ENCODE measurements around the gene RBL2. TPM values are rescaled to one million over a fixed set of nuclear protein-coding genes. Genes with fewer than 3 reads are reported as not detected.

Gene RBL2
- polyA plus RNA-seq, 1 experiment, result 37.7 TPM

DNA sequence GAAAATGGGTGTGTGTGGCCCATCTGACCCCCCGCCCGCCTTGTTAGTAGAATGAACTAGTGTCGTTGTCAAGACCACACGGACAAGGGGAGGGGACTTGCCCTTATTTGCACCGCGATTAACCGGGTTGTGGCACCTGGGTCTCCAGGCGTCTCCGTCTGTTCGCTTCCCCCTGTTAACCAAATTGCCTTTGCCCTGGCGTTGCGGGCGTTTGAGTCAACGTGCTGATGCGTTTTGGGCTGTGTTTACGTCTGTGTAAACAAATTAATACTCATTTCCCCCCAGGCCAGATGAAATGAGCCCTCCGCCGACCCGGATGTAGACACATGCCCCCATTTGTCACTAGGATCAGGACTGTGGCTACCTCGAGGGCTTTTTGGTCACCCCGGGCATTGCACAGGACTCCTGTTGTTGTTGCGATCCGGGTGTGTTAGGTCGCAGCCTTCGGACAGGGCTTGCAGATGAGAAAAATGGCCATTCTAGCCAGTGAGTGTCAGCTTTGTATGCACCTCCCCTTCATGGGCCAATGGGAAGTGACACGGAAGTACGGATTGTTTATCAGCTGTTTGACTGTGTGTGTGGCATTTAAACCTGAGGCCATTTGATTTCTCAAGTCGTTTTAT, 906 bp downstream of the RBL2 start:
- TF ChIP-seq, protein P1, sequence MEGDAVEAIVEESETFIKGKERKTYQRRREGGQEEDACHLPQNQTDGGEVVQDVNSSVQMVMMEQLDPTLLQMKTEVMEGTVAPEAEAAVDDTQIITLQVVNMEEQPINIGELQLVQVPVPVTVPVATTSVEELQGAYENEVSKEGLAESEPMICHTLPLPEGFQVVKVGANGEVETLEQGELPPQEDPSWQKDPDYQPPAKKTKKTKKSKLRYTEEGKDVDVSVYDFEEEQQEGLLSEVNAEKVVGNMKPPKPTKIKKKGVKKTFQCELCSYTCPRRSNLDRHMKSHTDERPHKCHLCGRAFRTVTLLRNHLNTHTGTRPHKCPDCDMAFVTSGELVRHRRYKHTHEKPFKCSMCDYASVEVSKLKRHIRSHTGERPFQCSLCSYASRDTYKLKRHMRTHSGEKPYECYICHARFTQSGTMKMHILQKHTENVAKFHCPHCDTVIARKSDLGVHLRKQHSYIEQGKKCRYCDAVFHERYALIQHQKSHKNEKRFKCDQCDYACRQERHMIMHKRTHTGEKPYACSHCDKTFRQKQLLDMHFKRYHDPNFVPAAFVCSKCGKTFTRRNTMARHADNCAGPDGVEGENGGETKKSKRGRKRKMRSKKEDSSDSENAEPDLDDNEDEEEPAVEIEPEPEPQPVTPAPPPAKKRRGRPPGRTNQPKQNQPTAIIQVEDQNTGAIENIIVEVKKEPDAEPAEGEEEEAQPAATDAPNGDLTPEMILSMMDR (IDR thresholded peaks at IDR 0.05; ENCODE audit: insufficient read depth, low read depth, low read length), result no peak
- ChIA-PET CTCF (interaction anchor here (1.1 to 1.9 kb wide), 3 partner anchors 10 to 380 kb away, joined by 3 to 4 read pairs (median 3); partner anchors contain the start of gene CHD9), POLR2A (no interaction called here)
- DNase-seq (ENCODE audit: low read depth), result peak; percentile 54
- H3K36me3 ChIP-seq (ENCODE audit: control insufficient read depth, insufficient read depth, low read length), result no peaks in the 10 kb centered on the region
- no peaks in the 10 kb centered on the region for H3K27me3 ChIP-seq (ENCODE audit: control insufficient read depth, insufficient read depth, low read length)
- H3K4me3 ChIP-seq (ENCODE audit: low read depth, low read length), result peak overlapping the region; percentile 99

DNA sequence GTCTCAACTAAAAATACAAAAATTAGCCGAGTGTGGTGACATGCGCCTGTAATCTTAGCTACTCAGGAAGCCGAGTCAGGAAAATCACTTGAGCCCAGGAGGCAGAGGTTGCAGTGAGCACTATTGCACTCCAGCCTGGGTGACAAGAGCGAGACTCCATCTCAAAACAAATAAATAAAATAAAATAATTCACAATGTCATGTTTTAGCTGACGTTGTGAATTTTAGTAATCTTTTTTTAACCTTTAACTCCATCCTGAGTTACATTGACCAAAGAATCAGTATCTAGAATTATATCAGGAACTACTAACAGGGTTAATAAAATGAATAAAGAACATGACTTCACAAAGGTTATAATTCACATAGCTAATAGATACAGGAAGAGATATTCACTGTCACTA, 5.9 kb downstream of the RBL2 start:
- H3K36me3 ChIP-seq (ENCODE audit: control insufficient read depth, insufficient read depth, low read length), result no peaks in the 10 kb centered on the region
- DNase-seq (ENCODE audit: low read depth), result no peak
- ChIA-PET POLR2A (no interaction called here), CTCF (no interaction called here)
- TF ChIP-seq, protein P1 (IDR thresholded peaks at IDR 0.05; ENCODE audit: insufficient read depth, low read depth, low read length), result no peak
- no peaks in the 10 kb centered on the region for H3K27me3 ChIP-seq (ENCODE audit: control insufficient read depth, insufficient read depth, low read length)
- H3K4me3 ChIP-seq (ENCODE audit: low read depth, low read length), result no peak overlapping the region

DNA sequence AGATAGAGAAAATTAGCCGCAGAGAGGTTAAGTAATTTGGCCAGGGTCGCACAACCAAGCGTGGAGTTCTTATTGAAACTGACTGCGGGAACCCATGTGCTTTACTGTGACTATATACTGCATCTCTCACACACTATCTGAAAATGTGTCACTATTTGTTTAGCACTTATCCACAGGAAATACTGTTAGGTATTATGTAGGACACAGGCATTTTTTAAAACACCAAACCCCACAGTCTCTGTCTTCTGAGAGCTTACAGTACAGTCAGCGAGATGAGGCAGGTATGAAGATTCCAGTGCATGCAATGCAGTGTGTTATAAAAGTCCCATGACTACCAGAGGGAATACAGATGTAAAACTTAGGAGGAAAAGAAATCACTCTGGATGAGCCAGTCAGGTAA, 11.3 kb downstream of the RBL2 start:
- TF ChIP-seq, protein P1 (IDR thresholded peaks at IDR 0.05; ENCODE audit: insufficient read depth, low read depth, low read length), result no peak
- Histone ChIP-seq H3K4me3 (ENCODE audit: low read depth, low read length) (no peak overlapping the region), H3K36me3 (ENCODE audit: control insufficient read depth, insufficient read depth, low read length) (peaks cover 2% of the 10 kb centered on the region; the same call in 1 of the 2 replicates), H3K27me3 (ENCODE audit: control insufficient read depth, insufficient read depth, low read length) (no peaks in the 10 kb centered on the region)
- no peak for DNase-seq (ENCODE audit: low read depth)
- ChIA-PET CTCF (interaction anchor here (1.0 kb wide), 1 partner anchor 10 kb away, joined by 4 read pairs; no protein-coding TSS in a partner anchor), POLR2A (no interaction called here)

DNA sequence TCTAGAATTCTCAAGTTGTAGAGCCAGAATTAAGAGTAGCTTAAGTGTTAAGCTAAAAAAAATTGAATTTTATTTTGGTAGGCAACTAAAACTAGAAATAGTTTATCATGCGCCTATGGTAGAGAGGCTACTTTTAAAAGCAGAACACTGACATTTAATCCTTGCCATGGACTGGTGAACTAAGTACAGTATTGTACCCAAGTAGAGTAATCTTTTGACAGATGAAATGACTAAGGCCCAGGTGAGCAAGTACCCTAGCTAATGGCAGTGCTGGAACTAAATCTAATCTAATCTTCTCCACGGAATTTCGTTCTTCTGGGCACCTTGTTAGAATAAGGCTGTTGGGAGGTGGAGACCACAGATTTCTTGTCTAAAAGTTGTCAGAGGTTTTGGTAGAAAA, 11.8 kb downstream of the RBL2 start:
- CTCF ChIA-PET, result interaction anchor here (1.0 kb wide), 1 partner anchor 10 kb away, joined by 4 read pairs; no protein-coding TSS in a partner anchor
- TF ChIP-seq, protein P1 (IDR thresholded peaks at IDR 0.05; ENCODE audit: insufficient read depth, low read depth, low read length), result no peak
- no peak overlapping the region for H3K4me3 ChIP-seq (ENCODE audit: low read depth, low read length)
- H3K36me3 ChIP-seq (ENCODE audit: control insufficient read depth, insufficient read depth, low read length), result peaks cover 2% of the 10 kb centered on the region; the same call in 1 of the 2 replicates
- DNase-seq (ENCODE audit: low read depth), result no peak
- POLR2A ChIA-PET, result no interaction called here
- H3K27me3 ChIP-seq (ENCODE audit: control insufficient read depth, insufficient read depth, low read length), result no peaks in the 10 kb centered on the region

DNA sequence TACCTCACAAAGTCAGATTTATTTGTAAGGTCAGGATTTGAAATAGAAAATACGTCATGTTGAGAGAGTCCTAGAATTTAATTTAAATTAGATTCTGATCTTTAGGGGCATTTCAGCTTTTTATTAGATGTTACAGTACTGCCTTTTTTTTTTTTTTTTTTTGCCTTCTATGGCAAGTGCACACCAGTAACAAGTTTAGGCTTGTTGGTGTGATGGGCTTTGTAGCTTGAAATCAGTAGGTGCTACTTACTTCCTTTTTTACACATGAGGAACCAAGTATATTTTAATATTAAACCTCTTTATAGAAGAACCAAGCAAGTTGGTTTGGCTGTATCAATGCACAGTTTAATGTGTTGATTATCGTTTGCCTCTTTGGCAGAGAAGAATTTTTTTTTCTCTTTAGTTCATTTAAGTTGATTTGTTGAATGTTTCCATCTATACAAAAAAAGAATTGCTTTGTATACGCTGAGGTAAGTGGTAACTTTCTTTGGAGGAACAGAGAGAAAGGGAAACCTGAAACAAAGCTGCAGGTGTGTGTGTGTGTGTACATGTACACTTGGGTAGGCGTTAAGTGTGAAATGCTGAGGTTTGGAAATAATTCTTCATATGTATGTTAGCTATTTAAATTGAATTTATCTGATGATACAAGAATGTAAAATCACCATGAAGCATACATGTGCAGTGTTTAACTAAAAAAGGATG, 15.7 kb downstream of the RBL2 start:
- peaks cover 7% of the 10 kb centered on the region; the same call in 1 of the 2 replicates for H3K36me3 ChIP-seq (ENCODE audit: control insufficient read depth, insufficient read depth, low read length)
- H3K27me3 ChIP-seq (ENCODE audit: control insufficient read depth, insufficient read depth, low read length), result no peaks in the 10 kb centered on the region
- CTCF ChIA-PET, result interaction anchor here (0.7 kb wide), 1 partner anchor 67 kb away, joined by 4 read pairs; no protein-coding TSS in a partner anchor
- TF ChIP-seq, protein P1 (IDR thresholded peaks at IDR 0.05; ENCODE audit: insufficient read depth, low read depth, low read length), result no peak
- POLR2A ChIA-PET, result no interaction called here
- H3K4me3 ChIP-seq (ENCODE audit: low read depth, low read length), result no peak overlapping the region
- DNase-seq (ENCODE audit: low read depth), result no peak

All from BJ (cell line).